H1 (cell line): ENCODE measurements around the gene OVCH1.

Source experiments
- BACH1 ChIP-seq: IDR thresholded peaks from 2 replicates; pipeline ENCODE4 v1.6.1; 2012; ENCODE audit warnings: low read length, improper control_type of control experiment
- CTCF ChIP-seq, 3 experiments: IDR thresholded peaks; 1 replicate in 2 of 3; 2 replicates in 1 of 3; pipeline versions ENCODE4 v1.5.1 to v1.6.1; 2011; ENCODE audit warnings: low read length in 3 of 3, mild to moderate bottlenecking in 3 of 3, inconsistent platforms in 2 of 3, low read depth in 1 of 3, moderate library complexity in 1 of 3; ENCODE audit not compliant: insufficient read depth in 1 of 3; ENCODE audit errors: control extremely low read depth in 1 of 3
- POLR2A ChIP-seq, 2 experiments: IDR thresholded peaks; 1 replicate in 1 of 2; 2 replicates in 1 of 2; pipeline ENCODE4 v1.6.1; 2011; ENCODE audit warnings: low read depth in 2 of 2, low read length in 2 of 2, mild to moderate bottlenecking in 2 of 2; ENCODE audit errors: control extremely low read depth in 1 of 2
- TCF12 ChIP-seq: IDR thresholded peaks from 2 replicates; pipeline ENCODE4 v1.6.1; 2011; ENCODE audit warnings: low read depth, mild to moderate bottlenecking, low read length

GRCh38 chr12:29508949-29509348 lies 11.5 kb upstream of the OVCH1 start:
- no peak for TF ChIP-seq CTCF (IDR thresholded peaks at IDR 0.05; ENCODE audit: control extremely low read depth in 1 of 3, insufficient read depth in 1 of 3, low read depth in 1 of 3, low read length in 3 of 3)
- no peak for TF ChIP-seq BACH1
- TF ChIP-seq POLR2A (IDR thresholded peaks at IDR 0.05; ENCODE audit: control extremely low read depth in 1 of 2, low read depth in 2 of 2, low read length in 2 of 2) = no peak
- no peak for TF ChIP-seq TCF12
